ENCODE results near the gene CNFN.
A peak's percentile ranks its signal among the peaks of the same experiment; 100 is the strongest.
"Not testable (repeated sequence)": the region's sequence is repeated elsewhere in the genome, so short reads cannot be mapped to it uniquely, and the experiment has no call there.

Gene CNFN

GRCh38 chr19:42345191-42345812, 44.8 kb downstream of the CNFN start:
- H3K4me3 ChIP-seq (ENCODE audit: low read depth, low read length): no peak overlapping the region
- no peak for TF ChIP-seq CTCF (IDR thresholded peaks at IDR 0.05; ENCODE audit: insufficient read depth, low read depth, low read length, missing control alignments)

GRCh38 chr19:42344336-42344893, 45.7 kb downstream of the CNFN start:
- no peak overlapping the region for H3K4me3 ChIP-seq (ENCODE audit: low read depth, low read length)
- TF ChIP-seq CTCF (IDR thresholded peaks at IDR 0.05; ENCODE audit: insufficient read depth, low read depth, low read length, missing control alignments): no peak
- no peak for DNase-seq (ENCODE audit: low read depth)

More at GRCh38 chr19:42345191-42345812, 44.8 kb downstream of the CNFN start:
- no peak for DNase-seq (ENCODE audit: low read depth)

GRCh38 chr19:42343344-42344110, 46.6 kb downstream of the CNFN start:
- H3K4me3 ChIP-seq (ENCODE audit: low read depth, low read length): no peak overlapping the region
- TF ChIP-seq CTCF (IDR thresholded peaks at IDR 0.05; ENCODE audit: insufficient read depth, low read depth, low read length, missing control alignments): peak; percentile 11
- no peak for DNase-seq (ENCODE audit: low read depth)

- not testable (repeated sequence) for H3K4me3 ChIP-seq (ENCODE audit: low read depth, low read length); DNase-seq (ENCODE audit: low read depth)
These were observed 50.2 kb downstream of the CNFN start for GRCh38 chr19:42339922-42340321.

- not testable (repeated sequence) for H3K4me3 ChIP-seq (ENCODE audit: low read depth, low read length); DNase-seq (ENCODE audit: low read depth)
These were observed 50.8 kb downstream of the CNFN start for GRCh38 chr19:42339126-42339860.

Measured in GM12865 (cell line).